Measurements from ENCODE around the gene JUP. TPM values are rescaled to one million over a fixed set of nuclear protein-coding genes. Genes with fewer than 3 reads are reported as not detected.

The JUP gene
- total RNA-seq, 3 donors from 2014 or later, result 165 to 383 (median 320) TPM

DNA sequence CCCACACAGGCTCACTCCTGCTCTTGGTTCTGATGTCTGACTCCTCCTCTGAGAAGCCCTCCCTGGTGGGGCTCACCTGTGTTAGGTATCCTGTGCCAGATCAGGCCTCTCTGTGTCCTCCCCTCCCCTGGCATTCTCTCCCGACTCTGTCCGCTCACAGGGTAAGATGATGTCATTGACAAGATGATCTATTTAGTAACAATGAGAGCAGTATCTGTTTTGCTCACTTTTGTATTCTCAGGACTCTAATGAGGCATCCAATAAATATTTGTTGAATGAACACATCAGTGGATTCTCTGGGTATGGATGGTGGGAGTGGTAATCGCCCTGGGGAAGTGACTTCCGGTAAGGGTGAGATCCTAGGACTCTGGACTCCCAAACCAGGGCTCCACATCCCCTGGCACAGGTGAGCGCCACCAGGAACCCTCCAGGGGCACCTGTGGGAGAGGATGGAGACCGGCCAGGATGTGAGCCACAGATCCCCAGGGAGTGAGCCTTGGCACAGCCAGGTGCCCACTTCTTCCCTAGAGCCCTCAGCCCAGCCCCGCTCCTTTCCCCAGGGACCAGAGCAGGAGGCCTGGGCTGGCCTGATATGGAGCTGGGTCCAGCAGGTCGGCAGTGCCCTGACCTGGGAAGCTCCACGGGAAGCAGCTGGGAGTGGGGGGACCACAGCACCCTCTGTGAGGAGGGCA, 46.7 kb downstream of the JUP start:
- Histone ChIP-seq H3K9me3 (no peaks in the 10 kb centered on the region), H3K4me1 (ENCODE audit: low read depth) (no peaks in the 10 kb centered on the region), H3K4me3 (no peak overlapping the region), H3K36me3 (ENCODE audit: low read depth) (no peaks in the 10 kb centered on the region)
- ATAC-seq (no peak), DNase-seq (no peak)
- TF ChIP-seq, protein P1, sequence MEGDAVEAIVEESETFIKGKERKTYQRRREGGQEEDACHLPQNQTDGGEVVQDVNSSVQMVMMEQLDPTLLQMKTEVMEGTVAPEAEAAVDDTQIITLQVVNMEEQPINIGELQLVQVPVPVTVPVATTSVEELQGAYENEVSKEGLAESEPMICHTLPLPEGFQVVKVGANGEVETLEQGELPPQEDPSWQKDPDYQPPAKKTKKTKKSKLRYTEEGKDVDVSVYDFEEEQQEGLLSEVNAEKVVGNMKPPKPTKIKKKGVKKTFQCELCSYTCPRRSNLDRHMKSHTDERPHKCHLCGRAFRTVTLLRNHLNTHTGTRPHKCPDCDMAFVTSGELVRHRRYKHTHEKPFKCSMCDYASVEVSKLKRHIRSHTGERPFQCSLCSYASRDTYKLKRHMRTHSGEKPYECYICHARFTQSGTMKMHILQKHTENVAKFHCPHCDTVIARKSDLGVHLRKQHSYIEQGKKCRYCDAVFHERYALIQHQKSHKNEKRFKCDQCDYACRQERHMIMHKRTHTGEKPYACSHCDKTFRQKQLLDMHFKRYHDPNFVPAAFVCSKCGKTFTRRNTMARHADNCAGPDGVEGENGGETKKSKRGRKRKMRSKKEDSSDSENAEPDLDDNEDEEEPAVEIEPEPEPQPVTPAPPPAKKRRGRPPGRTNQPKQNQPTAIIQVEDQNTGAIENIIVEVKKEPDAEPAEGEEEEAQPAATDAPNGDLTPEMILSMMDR (IDR thresholded peaks at IDR 0.05), result no peak
- intact Hi-C loops (cut with DNase I, micrococcal nuclease), result loop anchor here (2.0 to 10.0 kb wide), 3 partner anchors 62 to 145 kb away; no protein-coding TSS in a partner anchor

DNA sequence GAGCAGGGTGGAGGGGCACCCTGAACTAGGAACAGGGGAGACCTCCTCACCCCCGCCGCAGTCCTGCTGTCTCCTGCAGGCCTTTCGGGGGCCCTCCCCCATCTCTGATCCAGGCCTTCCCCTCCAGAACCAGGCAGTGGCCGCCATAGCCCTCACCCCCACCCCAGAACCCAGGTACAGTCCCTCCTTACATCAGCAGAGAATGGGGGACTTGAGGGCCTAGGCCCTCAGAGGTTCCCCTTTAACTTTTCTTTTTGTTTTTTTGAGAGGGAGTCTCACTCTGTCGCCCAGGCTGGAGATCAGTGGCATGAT, 47.8 kb downstream of the JUP start:
- TF ChIP-seq, protein P1 (IDR thresholded peaks at IDR 0.05), result no peak
- Histone ChIP-seq H3K4me1 (ENCODE audit: low read depth) (peaks cover 8% of the 10 kb centered on the region), H3K4me3 (no peak overlapping the region), H3K9me3 (no peaks in the 10 kb centered on the region), H3K36me3 (ENCODE audit: low read depth) (no peaks in the 10 kb centered on the region)
- ATAC-seq (no peak), DNase-seq (no peak)
- intact Hi-C loops (cut with DNase I, micrococcal nuclease), result loop anchor here (2.0 to 10.0 kb wide), 3 partner anchors 64 to 146 kb away; no protein-coding TSS in a partner anchor

DNA sequence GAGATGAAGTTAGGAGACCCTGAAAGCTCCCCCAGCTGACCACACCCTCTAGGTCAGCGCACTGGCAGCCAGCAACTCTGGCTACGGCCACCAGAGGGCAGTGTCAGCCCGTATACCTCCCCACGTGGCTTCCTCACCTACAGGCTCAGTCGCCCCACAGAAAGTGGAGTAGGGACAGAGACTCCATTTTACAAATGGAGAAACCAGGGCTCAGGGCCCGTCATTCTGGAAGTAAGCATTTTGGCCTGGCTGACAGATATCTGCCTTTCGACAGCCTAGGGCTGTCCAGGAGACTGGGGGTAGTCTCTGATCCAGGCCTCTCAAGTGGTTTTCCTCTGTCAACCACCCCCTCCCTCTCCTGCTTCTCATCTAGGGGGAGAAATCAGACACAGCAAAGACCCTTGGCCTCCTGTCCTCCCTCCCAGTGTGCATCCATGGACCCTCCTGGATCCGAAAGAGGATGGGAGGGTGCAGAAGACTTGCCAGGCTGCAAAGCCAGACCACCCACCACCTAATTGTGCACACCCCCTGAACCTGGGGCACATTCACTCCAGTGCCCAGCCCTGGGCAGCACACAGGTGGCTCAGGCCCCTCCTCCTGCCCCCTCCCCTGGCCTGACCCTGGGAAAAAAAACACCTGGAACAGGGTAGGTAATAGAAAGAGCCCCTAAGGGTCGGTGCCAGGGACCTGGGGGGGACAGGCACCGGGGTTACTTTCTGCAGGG, 48.3 kb downstream of the JUP start:
- ATAC-seq (peak; percentile 96), DNase-seq (peak; percentile 81 to 90 (median 89))
- Histone ChIP-seq H3K36me3 (ENCODE audit: low read depth) (no peaks in the 10 kb centered on the region), H3K4me1 (ENCODE audit: low read depth) (peaks cover 9% of the 10 kb centered on the region), H3K4me3 (no peak overlapping the region), H3K9me3 (no peaks in the 10 kb centered on the region)
- TF ChIP-seq, protein P1 (IDR thresholded peaks at IDR 0.05), result peak; percentile 94
- intact Hi-C loops (cut with DNase I, micrococcal nuclease), result loop anchor here (2.0 to 10.0 kb wide), 3 partner anchors 64 to 147 kb away; no protein-coding TSS in a partner anchor

DNA sequence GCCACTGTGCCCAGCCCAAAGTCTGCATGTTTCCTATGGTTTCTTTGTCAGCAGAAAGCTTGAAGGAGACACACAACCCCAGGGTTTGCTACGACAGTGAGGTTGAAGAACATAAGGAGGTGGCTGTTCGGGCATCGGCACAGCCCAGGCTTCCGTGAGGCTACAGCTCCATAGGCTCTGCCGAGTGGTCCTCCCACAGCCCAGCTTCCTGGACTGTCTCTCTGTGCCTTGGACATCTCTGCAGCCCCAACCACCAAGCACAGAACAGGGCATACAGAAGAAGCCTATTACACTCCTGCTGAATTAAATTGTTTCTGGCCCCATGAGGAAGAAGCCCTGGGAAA, 48.9 kb downstream of the JUP start:
- H3K9me3 ChIP-seq, result no peaks in the 10 kb centered on the region
- H3K4me1 ChIP-seq (ENCODE audit: low read depth), result peaks cover 9% of the 10 kb centered on the region
- no peaks in the 10 kb centered on the region for H3K36me3 ChIP-seq (ENCODE audit: low read depth)
- peak; percentile 5 for ATAC-seq
- TF ChIP-seq, protein P1 (IDR thresholded peaks at IDR 0.05), result no peak
- intact Hi-C loops (cut with DNase I, micrococcal nuclease), result loop anchor here (2.0 to 10.0 kb wide), 3 partner anchors 65 to 147 kb away; no protein-coding TSS in a partner anchor
- no peak overlapping the region for H3K4me3 ChIP-seq
- no peak for DNase-seq

DNA sequence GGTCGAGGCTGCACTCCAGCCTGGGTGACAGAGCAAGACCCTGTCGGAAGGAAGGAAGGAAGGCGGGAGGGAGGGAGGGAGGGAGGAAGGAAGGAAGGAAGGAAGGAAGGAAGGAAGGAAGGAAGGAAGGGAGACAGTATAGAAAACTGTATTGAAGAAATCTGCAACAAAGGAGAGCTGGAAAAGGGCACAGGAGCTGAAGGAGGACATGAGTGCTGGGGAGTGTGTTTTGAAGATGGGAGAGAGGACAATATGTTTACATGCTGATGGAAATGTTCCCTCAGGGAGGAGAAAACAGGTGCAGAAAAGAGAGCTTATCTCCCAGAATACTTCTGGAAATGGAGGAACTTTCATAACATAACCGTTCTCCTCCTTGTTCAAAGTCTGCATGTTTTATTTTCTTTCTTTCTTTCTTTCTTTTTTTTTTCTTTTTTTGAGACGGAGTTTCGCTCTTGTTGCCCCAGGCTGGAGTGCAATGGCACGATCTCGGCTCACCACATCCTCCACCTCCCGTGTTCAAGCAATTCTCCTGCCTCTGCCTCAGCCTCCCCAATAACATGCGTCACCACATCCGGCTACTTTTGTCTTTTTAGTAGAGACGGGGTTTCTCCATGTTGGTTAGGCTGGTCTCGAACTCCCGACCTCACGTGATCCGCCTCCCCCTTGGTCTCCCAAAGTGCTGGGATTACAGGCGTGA, 49.4 kb downstream of the JUP start:
- DNase-seq (no peak), ATAC-seq (no peak)
- TF ChIP-seq, protein P1 (IDR thresholded peaks at IDR 0.05), result no peak
- Histone ChIP-seq H3K9me3 (no peaks in the 10 kb centered on the region), H3K4me3 (no peak overlapping the region), H3K36me3 (ENCODE audit: low read depth) (no peaks in the 10 kb centered on the region), H3K4me1 (ENCODE audit: low read depth) (peaks cover 9% of the 10 kb centered on the region)
- intact Hi-C loops (cut with DNase I, micrococcal nuclease), result loop anchor here (5.0 to 10.0 kb wide), 2 partner anchors 65 to 148 kb away; no protein-coding TSS in a partner anchor
